CD14-positive monocyte (primary cell): ENCODE data around the gene AGAP1. TPM values are rescaled to one million over a fixed set of nuclear protein-coding genes. Genes with fewer than 3 reads are reported as not detected.

Experiments
- DNase-seq, 3 donors: peaks; one replicate each; pipeline ENCODE4 v3.0.0-alpha.2; 2011 to 2022
- H2AFZ ChIP-seq: 2 replicates; pipeline ENCODE4 v1.6.0; 2012; ENCODE audit warnings: mild to moderate bottlenecking, low read depth, low read length, inconsistent platforms; ENCODE audit not compliant: insufficient read depth, poor library complexity, severe bottlenecking
- H3K27ac ChIP-seq, 2 donors: 1 replicate in 1 of 2; 2 replicates in 1 of 2; pipeline ENCODE4 v1.5.1; 2012 to 2013; ENCODE audit warnings: low read length in 2 of 2, control low read depth in 1 of 2, inconsistent platforms in 1 of 2, low read depth in 1 of 2, mild to moderate bottlenecking in 1 of 2
- H3K27me3 ChIP-seq, 2 donors: one replicate each; pipeline versions ENCODE4 v1.6.0 to v1.6.1; 2011 to 2013; ENCODE audit warnings: low read length in 2 of 2; ENCODE audit not compliant: control insufficient read depth in 2 of 2, insufficient read depth in 2 of 2
- H3K36me3 ChIP-seq, 2 donors: replicated peaks in 1 of 2; 1 replicate in 1 of 2; 2 replicates in 1 of 2; pipeline versions ENCODE4 v1.5.1 to v1.6.1; 2012 to 2013; ENCODE audit warnings: low read length in 2 of 2, control low read depth in 1 of 2, inconsistent platforms in 1 of 2, mild to moderate bottlenecking in 1 of 2; ENCODE audit not compliant: insufficient read depth in 2 of 2, control insufficient read depth in 1 of 2
- H3K4me1 ChIP-seq, 2 donors: 1 replicate in 1 of 2; 2 replicates in 1 of 2; pipeline versions ENCODE4 v1.5.1 to v1.6.1; 2012 to 2013; ENCODE audit warnings: low read length in 2 of 2, control low read depth in 1 of 2, inconsistent platforms in 1 of 2, mild to moderate bottlenecking in 1 of 2, moderate library complexity in 1 of 2; ENCODE audit not compliant: insufficient read depth in 2 of 2, control insufficient read depth in 1 of 2
- H3K4me2 ChIP-seq: replicated peaks from 2 replicates; pipeline ENCODE3; 2012; ENCODE audit warnings: low read length, moderate library complexity, mild to moderate bottlenecking; ENCODE audit not compliant: poor library complexity, severe bottlenecking; ENCODE audit errors: extremely low read depth
- H3K4me3 ChIP-seq, 3 experiments: fragments of 200-600 bp in 1 of 3; sonication (generic) in 1 of 3; replicated peaks in 1 of 3; 1 replicate in 2 of 3; 2 replicates in 1 of 3; pipeline ENCODE4 v1.5.1; 2011 to 2013; ENCODE audit warnings: low read length in 3 of 3, mild to moderate bottlenecking in 3 of 3, control low read depth in 2 of 3, low read depth in 2 of 3, inconsistent platforms in 1 of 3, moderate library complexity in 1 of 3
- H3K79me2 ChIP-seq: 2 replicates; pipeline ENCODE4 v1.6.0; 2012; ENCODE audit warnings: mild to moderate bottlenecking, control low read depth, inconsistent platforms, low read length, moderate library complexity; ENCODE audit not compliant: insufficient read depth
- H3K9ac ChIP-seq: 2 replicates; pipeline ENCODE4 v1.6.0; 2017; ENCODE audit warnings: low read length, mild to moderate bottlenecking; ENCODE audit not compliant: insufficient read depth, poor library complexity, severe bottlenecking
- H3K9me3 ChIP-seq, 2 donors: replicated peaks in 1 of 2; 1 replicate in 1 of 2; 2 replicates in 1 of 2; pipeline versions ENCODE4 v1.5.1 to v1.6.1; 2012 to 2013; ENCODE audit warnings: low read length in 2 of 2, control low read depth in 1 of 2; ENCODE audit not compliant: control insufficient read depth in 1 of 2, insufficient read depth in 1 of 2
- H4K20me1 ChIP-seq: 2 replicates; pipeline ENCODE4 v1.6.0; 2012; ENCODE audit warnings: mild to moderate bottlenecking, low read length, control low read depth, moderate library complexity; ENCODE audit not compliant: insufficient read depth
- H3K27ac Mint-ChIP-seq, 7 donors: one replicate each; pipeline ENCODE4 v1.8.0; 2020; ENCODE audit warnings: mild to moderate bottlenecking in 7 of 7, mixed read lengths in 7 of 7, moderate library complexity in 6 of 7, inconsistent platforms in 2 of 7
- H3K27me3 Mint-ChIP-seq, 3 donors: one replicate each; pipeline ENCODE4 v1.8.0; 2021 to 2022; ENCODE audit warnings: low read depth in 3 of 3, mild to moderate bottlenecking in 3 of 3, mixed read lengths in 3 of 3, moderate library complexity in 3 of 3, inconsistent platforms in 1 of 3
- H3K36me3 Mint-ChIP-seq, 2 donors: one replicate each; pipeline ENCODE4 v1.8.0; 2020; ENCODE audit warnings: mixed read lengths in 2 of 2, inconsistent platforms in 1 of 2, mild to moderate bottlenecking in 1 of 2
- H3K4me1 Mint-ChIP-seq: one replicate; pipeline ENCODE4 v1.8.0; 2020; ENCODE audit warnings: mild to moderate bottlenecking, mixed read lengths
- H3K4me3 Mint-ChIP-seq, 2 donors: one replicate each; pipeline ENCODE4 v1.8.0; 2020; ENCODE audit warnings: mild to moderate bottlenecking in 2 of 2, mixed read lengths in 2 of 2, moderate library complexity in 1 of 2
- H3K9me3 Mint-ChIP-seq, 7 donors: one replicate each; pipeline ENCODE4 v1.8.0; 2020 to 2022; ENCODE audit warnings: mixed read lengths in 7 of 7, mild to moderate bottlenecking in 6 of 7, moderate library complexity in 6 of 7, inconsistent platforms in 2 of 7
- WGBS: methylation state at CpG from one replicate; pipeline ENCODE4 v1.1.5; 2013; ENCODE audit warnings: missing lambda C conversion rate; ENCODE audit not compliant: insufficient coverage; 5-methylcytosine and 5-hydroxymethylcytosine counted together
- intact Hi-C, 2 donors: fragments of 100-400 bp; cut with micrococcal nuclease; formaldehyde crosslinking; loops; one replicate each; pipeline versions ENCODE4 v1.15.0 to v1.15.1; 2023
- polyA plus RNA-seq, 3 donors: library from polyadenylated mRNA; depleted of rRNA in 1 of 3; unstranded in 2 of 3; stranded (reverse) in 1 of 3; fragments of 300-500 nt in 2 of 3; fragments of >200 nt in 1 of 3; fragmentation: Illumina TruSeq in 2 of 3; gene quantifications; 1 replicate in 2 of 3; 2 replicates in 1 of 3; pipeline ENCODE4 v1.2.3, GENCODE V29; 2012 to 2021
- TF ChIP-seq, protein P1 (sequence below): fragments of 200-600 bp; IDR thresholded peaks from one replicate; pipeline ENCODE4 v1.8.0; 2022; ENCODE audit warnings: antibody characterized with exemption, mild to moderate bottlenecking

The AGAP1 gene
- polyA plus RNA-seq, 3 donors, result 0.12 TPM; not detected in 2

DNA sequence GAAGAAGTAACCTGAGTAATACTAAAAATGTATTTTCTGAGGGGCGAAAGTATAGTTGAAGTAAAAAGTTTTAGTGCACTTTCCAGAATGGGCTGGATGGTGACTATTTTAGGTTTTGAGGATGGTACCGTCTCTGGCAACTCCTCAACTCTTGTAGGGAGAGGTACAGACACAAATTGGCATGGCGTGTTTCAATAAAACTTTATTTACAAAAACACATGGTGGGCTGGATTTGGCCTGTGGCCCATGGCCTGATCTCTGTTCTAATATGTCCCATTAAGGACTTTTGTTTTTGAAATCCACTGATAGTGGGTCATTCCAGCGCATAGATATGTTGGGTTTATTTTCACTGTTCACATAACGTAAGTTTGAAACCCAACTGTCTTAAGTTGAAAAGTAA, 132.8 kb downstream of the AGAP1 start:
- Histone ChIP-seq H3K9ac (no peak overlapping the region), H2AFZ (no peak overlapping the region), H4K20me1 (no peaks in the 10 kb centered on the region), H3K9me3 (no peaks in the 10 kb centered on the region), H3K4me1 (no peaks in the 10 kb centered on the region), H3K79me2 (no peaks in the 10 kb centered on the region), H3K4me3 (no peak overlapping the region), H3K36me3 (no peaks in the 10 kb centered on the region), H3K4me2 (no peak overlapping the region), H3K27me3 (no peaks in the 10 kb centered on the region), H3K27ac (no peak overlapping the region)
- no peaks in the 10 kb centered on the region for H3K36me3 Mint-ChIP-seq
- DNase-seq, result no peak
- H3K9me3 Mint-ChIP-seq, result peaks cover 0 to 5% (median 2%) of the 10 kb centered on the region in 7 donors
- no CpG with 5 or more reads among the region's 5 CpGs for WGBS
- no peak overlapping the region for H3K27ac Mint-ChIP-seq
- intact Hi-C loops, result no loop called here
- TF ChIP-seq, protein P1, sequence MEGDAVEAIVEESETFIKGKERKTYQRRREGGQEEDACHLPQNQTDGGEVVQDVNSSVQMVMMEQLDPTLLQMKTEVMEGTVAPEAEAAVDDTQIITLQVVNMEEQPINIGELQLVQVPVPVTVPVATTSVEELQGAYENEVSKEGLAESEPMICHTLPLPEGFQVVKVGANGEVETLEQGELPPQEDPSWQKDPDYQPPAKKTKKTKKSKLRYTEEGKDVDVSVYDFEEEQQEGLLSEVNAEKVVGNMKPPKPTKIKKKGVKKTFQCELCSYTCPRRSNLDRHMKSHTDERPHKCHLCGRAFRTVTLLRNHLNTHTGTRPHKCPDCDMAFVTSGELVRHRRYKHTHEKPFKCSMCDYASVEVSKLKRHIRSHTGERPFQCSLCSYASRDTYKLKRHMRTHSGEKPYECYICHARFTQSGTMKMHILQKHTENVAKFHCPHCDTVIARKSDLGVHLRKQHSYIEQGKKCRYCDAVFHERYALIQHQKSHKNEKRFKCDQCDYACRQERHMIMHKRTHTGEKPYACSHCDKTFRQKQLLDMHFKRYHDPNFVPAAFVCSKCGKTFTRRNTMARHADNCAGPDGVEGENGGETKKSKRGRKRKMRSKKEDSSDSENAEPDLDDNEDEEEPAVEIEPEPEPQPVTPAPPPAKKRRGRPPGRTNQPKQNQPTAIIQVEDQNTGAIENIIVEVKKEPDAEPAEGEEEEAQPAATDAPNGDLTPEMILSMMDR, result no peak
- peaks cover 3 to 8% (median 6%) of the 10 kb centered on the region in 3 donors for H3K27me3 Mint-ChIP-seq
- no peaks in the 10 kb centered on the region for H3K4me1 Mint-ChIP-seq
- no peak overlapping the region for H3K4me3 Mint-ChIP-seq

DNA sequence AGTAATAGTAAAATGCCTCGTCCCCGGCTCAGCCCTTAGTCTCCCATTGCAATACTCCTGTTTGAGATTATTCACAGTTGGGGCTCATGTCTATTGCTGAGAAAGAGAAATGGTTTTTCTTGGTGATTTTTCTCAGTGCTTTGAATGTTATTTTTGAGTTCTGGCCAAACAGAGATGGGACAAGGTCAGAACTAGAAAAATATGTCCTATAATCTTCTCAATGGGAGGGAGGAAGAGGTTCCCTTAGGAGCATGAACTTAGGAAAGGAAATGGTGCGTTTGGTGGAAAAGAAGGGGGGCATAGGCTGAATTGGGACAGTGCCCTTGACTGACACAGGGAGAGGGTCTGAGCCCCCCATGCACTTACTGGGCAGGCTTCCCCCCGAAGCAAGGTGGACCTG, 133.8 kb downstream of the AGAP1 start:
- H3K79me2 ChIP-seq, result no peaks in the 10 kb centered on the region

More for the DNA sequence above, 133.8 kb downstream of the AGAP1 start:
- intact Hi-C loops, result no loop called here
- DNase-seq, result no peak
- no peak overlapping the region for H3K27ac ChIP-seq
- H3K4me2 ChIP-seq, result no peak overlapping the region
- no peaks in the 10 kb centered on the region for H3K27me3 ChIP-seq
- no peak overlapping the region for H3K4me3 ChIP-seq
- no peaks in the 10 kb centered on the region for H3K36me3 ChIP-seq
- WGBS, result 85% methylated on average over 3 of the region's 4 CpGs
- Mint-ChIP-seq H3K4me1 (no peaks in the 10 kb centered on the region), H3K27ac (no peak overlapping the region), H3K4me3 (no peak overlapping the region), H3K9me3 (peaks cover 0 to 5% (median 3%) of the 10 kb centered on the region in 7 donors), H3K36me3 (no peaks in the 10 kb centered on the region), H3K27me3 (peaks cover 0 to 8% (median 6%) of the 10 kb centered on the region in 3 donors)
- no peak overlapping the region for H3K9ac ChIP-seq
- H4K20me1 ChIP-seq, result no peaks in the 10 kb centered on the region
- no peaks in the 10 kb centered on the region for H3K9me3 ChIP-seq
- no peak overlapping the region for H2AFZ ChIP-seq
- TF ChIP-seq, protein P1, result no peak
- no peaks in the 10 kb centered on the region for H3K4me1 ChIP-seq
